GM12801 (cell line): ENCODE data around the gene ALG12.

Experiments
- TF ChIP-seq, protein P1 (sequence below): IDR thresholded peaks from one replicate; pipeline ENCODE4 v1.5.1; 2011; ENCODE audit warnings: control low read depth; ENCODE audit not compliant: insufficient read length; ENCODE audit errors: extremely low read depth

ALG12 gene

GRCh38 chr22:49956418-49956770 lies 38.2 kb upstream of the ALG12 start:
- TF ChIP-seq, protein P1, sequence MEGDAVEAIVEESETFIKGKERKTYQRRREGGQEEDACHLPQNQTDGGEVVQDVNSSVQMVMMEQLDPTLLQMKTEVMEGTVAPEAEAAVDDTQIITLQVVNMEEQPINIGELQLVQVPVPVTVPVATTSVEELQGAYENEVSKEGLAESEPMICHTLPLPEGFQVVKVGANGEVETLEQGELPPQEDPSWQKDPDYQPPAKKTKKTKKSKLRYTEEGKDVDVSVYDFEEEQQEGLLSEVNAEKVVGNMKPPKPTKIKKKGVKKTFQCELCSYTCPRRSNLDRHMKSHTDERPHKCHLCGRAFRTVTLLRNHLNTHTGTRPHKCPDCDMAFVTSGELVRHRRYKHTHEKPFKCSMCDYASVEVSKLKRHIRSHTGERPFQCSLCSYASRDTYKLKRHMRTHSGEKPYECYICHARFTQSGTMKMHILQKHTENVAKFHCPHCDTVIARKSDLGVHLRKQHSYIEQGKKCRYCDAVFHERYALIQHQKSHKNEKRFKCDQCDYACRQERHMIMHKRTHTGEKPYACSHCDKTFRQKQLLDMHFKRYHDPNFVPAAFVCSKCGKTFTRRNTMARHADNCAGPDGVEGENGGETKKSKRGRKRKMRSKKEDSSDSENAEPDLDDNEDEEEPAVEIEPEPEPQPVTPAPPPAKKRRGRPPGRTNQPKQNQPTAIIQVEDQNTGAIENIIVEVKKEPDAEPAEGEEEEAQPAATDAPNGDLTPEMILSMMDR = no peak

GRCh38 chr22:49955581-49956417 lies 37.6 kb upstream of the ALG12 start:
- TF ChIP-seq, protein P1 = no peak

DNA sequence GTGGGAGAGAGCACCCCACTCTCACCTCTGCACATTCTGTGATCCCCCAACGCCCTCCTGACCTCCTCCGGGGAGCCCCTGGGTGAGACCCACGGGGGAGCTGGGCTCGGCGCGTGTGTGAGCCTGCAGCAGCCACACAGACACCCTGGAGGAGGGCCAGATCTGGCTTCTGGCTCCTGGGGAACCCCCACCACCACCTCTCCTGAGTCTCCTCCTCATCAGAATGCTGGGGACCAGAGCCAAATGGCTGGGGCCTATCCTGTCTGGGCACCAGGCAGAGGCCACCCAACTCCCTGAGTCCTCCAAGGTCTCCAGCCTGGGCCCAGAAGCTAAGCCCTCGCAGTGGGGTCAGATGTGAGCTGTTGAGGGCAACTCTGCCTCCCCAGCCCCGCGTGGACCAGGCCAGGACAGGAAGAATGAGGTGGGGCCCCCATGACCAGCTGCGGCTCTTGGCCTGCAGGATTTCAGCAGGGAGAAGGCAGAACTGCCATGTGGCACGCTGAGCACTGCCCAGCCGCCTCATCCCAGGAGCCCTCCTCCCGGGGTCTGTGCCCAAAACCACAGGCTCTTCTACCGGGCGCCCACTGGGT lies 36.8 kb upstream of the ALG12 start:
- TF ChIP-seq, protein P1 = no peak

GRCh38 chr22:49954354-49954753 lies 36.1 kb upstream of the ALG12 start:
- TF ChIP-seq, protein P1 = no peak

DNA sequence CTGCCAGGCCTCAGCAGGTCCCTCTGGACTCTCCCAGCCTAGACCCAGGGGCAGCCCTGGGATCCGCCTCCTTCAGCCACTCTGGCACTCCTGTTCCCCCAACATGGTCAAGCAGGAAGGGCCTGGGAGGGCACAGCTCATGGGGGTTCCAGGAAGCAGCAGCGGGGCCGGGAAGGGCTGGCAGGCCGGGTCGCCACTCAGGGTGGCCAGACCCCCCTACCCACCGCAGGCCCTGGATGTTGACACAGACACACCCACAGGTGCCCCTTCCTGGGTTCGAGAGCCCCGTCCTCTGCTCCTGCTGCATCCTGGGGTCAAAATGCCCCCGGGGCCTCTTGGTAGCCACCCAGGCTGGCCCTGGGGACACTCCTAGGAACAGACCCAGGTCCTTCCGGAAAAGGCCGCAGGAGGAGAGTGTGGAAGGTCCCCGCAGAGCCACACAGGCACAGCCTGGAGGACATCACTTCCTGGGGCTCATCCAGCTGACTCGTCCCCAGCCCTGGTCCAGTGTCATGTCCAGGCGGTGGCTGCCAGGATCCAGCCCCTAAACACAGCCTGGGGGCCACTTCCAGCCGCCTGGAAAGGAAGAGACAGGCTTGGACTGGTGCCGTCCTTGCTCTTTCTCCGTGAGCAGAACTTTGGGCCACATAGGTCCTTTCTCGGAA lies 35.6 kb upstream of the ALG12 start:
- TF ChIP-seq, protein P1 = no peak

- TF ChIP-seq, protein P1 = no peak
These were observed 34.9 kb upstream of the ALG12 start for GRCh38 chr22:49953027-49953679.
